ENCODE results near the gene CDK5. TPM values are rescaled to one million over a fixed set of nuclear protein-coding genes. Genes with fewer than 3 reads are reported as not detected.
A peak's percentile ranks its signal among the peaks of the same experiment; 100 is the strongest.

Gene CDK5
- total and polyA plus RNA-seq, 2 donors (not counting 1 experiment from before 2014, with no cell fraction given) = 8.2 to 8.4 TPM

DNA sequence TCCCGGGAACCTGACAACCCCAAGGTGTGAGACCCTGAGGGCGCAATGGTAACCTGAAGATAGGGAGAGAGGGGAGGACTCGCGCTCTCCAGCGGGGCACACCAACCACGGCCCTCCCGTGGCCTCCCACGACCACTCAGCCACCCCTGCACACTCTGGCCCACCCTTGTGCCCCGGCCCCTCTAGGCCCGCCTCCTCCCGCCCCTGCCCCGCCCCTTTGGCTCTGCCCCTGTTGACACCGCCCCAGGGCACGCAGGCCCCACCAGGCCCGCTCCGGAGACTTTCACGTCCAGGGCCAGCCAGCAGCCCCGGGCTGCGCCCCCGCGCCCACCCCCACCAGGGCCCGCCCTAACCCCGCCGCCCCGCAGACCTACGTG lies 44.4 kb downstream of the CDK5 start:
- DNase-seq (no peak), ATAC-seq (ENCODE audit: low read depth) (no peak)
- H3K9me3 ChIP-seq (ENCODE audit: control extremely low read depth in 1 of 3, control insufficient read depth in 2 of 3, insufficient read depth in 1 of 3, low read length in 2 of 3) = peaks cover 0 to 29% (median 0%) of the 10 kb centered on the region in 3 donors
- Mint-ChIP-seq H3K9me3 (ENCODE audit: insufficient read depth) (no peaks in the 10 kb centered on the region), H3K27me3 (peaks cover 6% of the 10 kb centered on the region), H3K4me3 (peak overlapping the region; percentile 97), H3K27ac (peak overlapping the region; percentile 97), H3K4me1 (peaks cover 43% of the 10 kb centered on the region)
- peak overlapping the region; percentile 51 for H2AFZ ChIP-seq (ENCODE audit: insufficient read depth, low read depth, low read length, poor library complexity, severe bottlenecking)
- POLR2A ChIA-PET = interaction anchor here (0.6 to 1.3 kb wide), 5 partner anchors 15 to 864 kb away, joined by 3 to 12 read pairs (median 5); partner anchors contain the start of genes ABCB8 and PRKAG2
- intact Hi-C loops (cut with micrococcal nuclease) = loop anchor here (1.0 to 5.0 kb wide), 5 partner anchors 39 to 213 kb away; partner anchors contain the start of genes ABCF2, AGAP3, CDK5 and SLC4A2
- H3K4me2 ChIP-seq (replicated peaks; ENCODE audit: low read depth, low read length, poor library complexity, severe bottlenecking) = peak overlapping the region; percentile 96
- CTCF ChIA-PET = interaction anchor here (0.9 to 3.0 kb wide), 4 partner anchors 9 to 50 kb away, joined by 3 to 9 read pairs (median 5); no protein-coding TSS in a partner anchor
- no peaks in the 10 kb centered on the region for H4K20me1 ChIP-seq (ENCODE audit: control insufficient read depth, insufficient read depth, low read length, poor library complexity, severe bottlenecking)
- H3K9ac ChIP-seq (ENCODE audit: low read length) = peak overlapping the region; percentile 79
- TF ChIP-seq EZH2 (IDR thresholded peaks at IDR 0.05; ENCODE audit: borderline replicate concordance, insufficient read depth, low read depth, low read length, poor library complexity, severe bottlenecking) = no peak
- TF ChIP-seq, protein P1, sequence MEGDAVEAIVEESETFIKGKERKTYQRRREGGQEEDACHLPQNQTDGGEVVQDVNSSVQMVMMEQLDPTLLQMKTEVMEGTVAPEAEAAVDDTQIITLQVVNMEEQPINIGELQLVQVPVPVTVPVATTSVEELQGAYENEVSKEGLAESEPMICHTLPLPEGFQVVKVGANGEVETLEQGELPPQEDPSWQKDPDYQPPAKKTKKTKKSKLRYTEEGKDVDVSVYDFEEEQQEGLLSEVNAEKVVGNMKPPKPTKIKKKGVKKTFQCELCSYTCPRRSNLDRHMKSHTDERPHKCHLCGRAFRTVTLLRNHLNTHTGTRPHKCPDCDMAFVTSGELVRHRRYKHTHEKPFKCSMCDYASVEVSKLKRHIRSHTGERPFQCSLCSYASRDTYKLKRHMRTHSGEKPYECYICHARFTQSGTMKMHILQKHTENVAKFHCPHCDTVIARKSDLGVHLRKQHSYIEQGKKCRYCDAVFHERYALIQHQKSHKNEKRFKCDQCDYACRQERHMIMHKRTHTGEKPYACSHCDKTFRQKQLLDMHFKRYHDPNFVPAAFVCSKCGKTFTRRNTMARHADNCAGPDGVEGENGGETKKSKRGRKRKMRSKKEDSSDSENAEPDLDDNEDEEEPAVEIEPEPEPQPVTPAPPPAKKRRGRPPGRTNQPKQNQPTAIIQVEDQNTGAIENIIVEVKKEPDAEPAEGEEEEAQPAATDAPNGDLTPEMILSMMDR (IDR thresholded peaks at IDR 0.05) = no peak
- peak overlapping the region in 4 of 5 experiments; percentile 2 to 75 (median 56) for H3K4me3 ChIP-seq (ENCODE audit: control extremely low read depth in 1 of 5, extremely low read depth in 1 of 5, insufficient read depth in 1 of 5, low read depth in 2 of 5, low read length in 4 of 5)
- 16% methylated on average over 22 of the region's 26 CpGs for WGBS (ENCODE audit: insufficient coverage)
- peak overlapping the region; percentile 36 to 67 for H3K27ac ChIP-seq (ENCODE audit: low read length in 2 of 2)
- H3K79me2 ChIP-seq (ENCODE audit: control insufficient read depth, insufficient read depth, low read length) = no peaks in the 10 kb centered on the region
- H3K4me1 ChIP-seq (ENCODE audit: control insufficient read depth in 2 of 2, insufficient read depth in 2 of 2, low read length in 2 of 2) = peaks cover 24 to 51% of the 10 kb centered on the region in 2 donors
- H3K36me3 ChIP-seq (replicated peaks in 1 of 2; ENCODE audit: control extremely low read depth in 1 of 2, control insufficient read depth in 1 of 2, extremely low read depth in 1 of 2, insufficient read depth in 2 of 2, low read length in 1 of 2) = no peaks in the 10 kb centered on the region
- peaks cover 0 to 13% (median 0%) of the 10 kb centered on the region in 4 experiments for H3K27me3 ChIP-seq (replicated peaks in 1 of 4; ENCODE audit: control extremely low read depth in 1 of 4, control insufficient read depth in 3 of 4, insufficient read depth in 4 of 4, low read length in 3 of 4)

DNA sequence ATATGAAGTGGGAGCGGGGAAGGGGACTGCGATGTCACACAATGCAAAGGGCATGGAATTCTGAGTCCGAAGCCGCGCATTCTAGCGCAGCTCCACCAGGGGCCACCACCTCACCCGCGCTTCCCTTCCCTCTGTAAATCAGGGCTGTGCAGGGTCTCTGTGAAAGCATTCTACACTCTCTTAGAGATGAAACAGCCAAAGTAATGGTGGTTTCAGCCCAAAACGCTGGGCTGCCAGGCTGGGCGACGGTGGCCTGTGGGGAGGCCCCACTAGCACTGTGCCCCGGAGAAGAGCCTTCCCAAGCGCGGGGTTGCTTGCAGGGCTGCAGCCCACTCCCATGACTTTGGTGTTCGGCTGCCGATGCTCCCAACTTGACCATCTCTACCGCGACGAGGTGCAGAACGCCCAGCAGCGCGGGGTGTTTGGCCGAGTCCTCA lies 44.8 kb downstream of the CDK5 start:
- H3K9ac ChIP-seq (ENCODE audit: low read length) = peak overlapping the region; percentile 79
- H3K27ac ChIP-seq (ENCODE audit: low read length in 2 of 2) = peak overlapping the region; percentile 36 to 67
- ChIA-PET CTCF (interaction anchor here (1.0 to 3.0 kb wide), 2 partner anchors 10 to 50 kb away, joined by 4 to 9 read pairs; no protein-coding TSS in a partner anchor), POLR2A (no interaction called here)
- H3K9me3 ChIP-seq (ENCODE audit: control extremely low read depth in 1 of 3, control insufficient read depth in 2 of 3, insufficient read depth in 1 of 3, low read length in 2 of 3) = peaks cover 0 to 29% (median 0%) of the 10 kb centered on the region in 3 donors
- H3K4me1 Mint-ChIP-seq = peaks cover 43% of the 10 kb centered on the region
- peak overlapping the region; percentile 51 for H2AFZ ChIP-seq (ENCODE audit: insufficient read depth, low read depth, low read length, poor library complexity, severe bottlenecking)
- peak overlapping the region in 4 of 5 experiments; percentile 2 to 75 (median 56) for H3K4me3 ChIP-seq (ENCODE audit: control extremely low read depth in 1 of 5, extremely low read depth in 1 of 5, insufficient read depth in 1 of 5, low read depth in 2 of 5, low read length in 4 of 5)
- WGBS (ENCODE audit: insufficient coverage) = 37% methylated on average over 23 of the region's 23 CpGs
- H3K36me3 ChIP-seq (replicated peaks in 1 of 2; ENCODE audit: control extremely low read depth in 1 of 2, control insufficient read depth in 1 of 2, extremely low read depth in 1 of 2, insufficient read depth in 2 of 2, low read length in 1 of 2) = no peaks in the 10 kb centered on the region
- H3K27me3 Mint-ChIP-seq = peaks cover 3% of the 10 kb centered on the region
- H3K4me1 ChIP-seq (ENCODE audit: control insufficient read depth in 2 of 2, insufficient read depth in 2 of 2, low read length in 2 of 2) = peaks cover 24 to 51% of the 10 kb centered on the region in 2 donors
- peak; percentile 64 for DNase-seq
- H3K79me2 ChIP-seq (ENCODE audit: control insufficient read depth, insufficient read depth, low read length) = no peaks in the 10 kb centered on the region
- no peak for ATAC-seq (ENCODE audit: low read depth)
- H3K4me3 Mint-ChIP-seq = peak overlapping the region; percentile 55
- no peak for TF ChIP-seq EZH2 (IDR thresholded peaks at IDR 0.05; ENCODE audit: borderline replicate concordance, insufficient read depth, low read depth, low read length, poor library complexity, severe bottlenecking)
- TF ChIP-seq, protein P1 (IDR thresholded peaks at IDR 0.05) = peak; percentile 36
- H3K4me2 ChIP-seq (replicated peaks; ENCODE audit: low read depth, low read length, poor library complexity, severe bottlenecking) = peak overlapping the region; percentile 96
- H4K20me1 ChIP-seq (ENCODE audit: control insufficient read depth, insufficient read depth, low read length, poor library complexity, severe bottlenecking) = no peaks in the 10 kb centered on the region
- no peaks in the 10 kb centered on the region for H3K9me3 Mint-ChIP-seq (ENCODE audit: insufficient read depth)
- intact Hi-C loops (cut with micrococcal nuclease) = loop anchor here (1.0 to 5.0 kb wide), 5 partner anchors 38 to 214 kb away; partner anchors contain the start of genes ABCF2, AGAP3, CDK5 and SLC4A2
- H3K27me3 ChIP-seq (replicated peaks in 1 of 4; ENCODE audit: control extremely low read depth in 1 of 4, control insufficient read depth in 3 of 4, insufficient read depth in 4 of 4, low read length in 3 of 4) = peaks cover 0 to 12% (median 0%) of the 10 kb centered on the region in 4 experiments
- H3K27ac Mint-ChIP-seq = peak overlapping the region; percentile 53
